22Rv1 (cell line): ENCODE results near the gene CSRP1.

Source experiments
- H3K27ac ChIP-seq: fragments of 450-650 bp; 2 replicates; pipeline ENCODE4 v1.5.1; 2017
- ZFX ChIP-seq: fragments of 450-650 bp; IDR thresholded peaks from 2 replicates; pipeline ENCODE4 v1.6.1; 2017; ENCODE audit warnings: antibody characterized with exemption, borderline replicate concordance
- TF ChIP-seq, protein P1 (sequence below): fragments of 450-650 bp; IDR thresholded peaks from 2 replicates; pipeline ENCODE4 v1.5.1; 2017; ENCODE audit warnings: mild to moderate bottlenecking

CSRP1 gene

GRCh38 chr1:201515895-201516294 is 9.0 kb upstream of the CSRP1 start:
- TF ChIP-seq, protein P1, sequence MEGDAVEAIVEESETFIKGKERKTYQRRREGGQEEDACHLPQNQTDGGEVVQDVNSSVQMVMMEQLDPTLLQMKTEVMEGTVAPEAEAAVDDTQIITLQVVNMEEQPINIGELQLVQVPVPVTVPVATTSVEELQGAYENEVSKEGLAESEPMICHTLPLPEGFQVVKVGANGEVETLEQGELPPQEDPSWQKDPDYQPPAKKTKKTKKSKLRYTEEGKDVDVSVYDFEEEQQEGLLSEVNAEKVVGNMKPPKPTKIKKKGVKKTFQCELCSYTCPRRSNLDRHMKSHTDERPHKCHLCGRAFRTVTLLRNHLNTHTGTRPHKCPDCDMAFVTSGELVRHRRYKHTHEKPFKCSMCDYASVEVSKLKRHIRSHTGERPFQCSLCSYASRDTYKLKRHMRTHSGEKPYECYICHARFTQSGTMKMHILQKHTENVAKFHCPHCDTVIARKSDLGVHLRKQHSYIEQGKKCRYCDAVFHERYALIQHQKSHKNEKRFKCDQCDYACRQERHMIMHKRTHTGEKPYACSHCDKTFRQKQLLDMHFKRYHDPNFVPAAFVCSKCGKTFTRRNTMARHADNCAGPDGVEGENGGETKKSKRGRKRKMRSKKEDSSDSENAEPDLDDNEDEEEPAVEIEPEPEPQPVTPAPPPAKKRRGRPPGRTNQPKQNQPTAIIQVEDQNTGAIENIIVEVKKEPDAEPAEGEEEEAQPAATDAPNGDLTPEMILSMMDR: no peak
- no peak for TF ChIP-seq ZFX
- no peak overlapping the region for H3K27ac ChIP-seq

DNA sequence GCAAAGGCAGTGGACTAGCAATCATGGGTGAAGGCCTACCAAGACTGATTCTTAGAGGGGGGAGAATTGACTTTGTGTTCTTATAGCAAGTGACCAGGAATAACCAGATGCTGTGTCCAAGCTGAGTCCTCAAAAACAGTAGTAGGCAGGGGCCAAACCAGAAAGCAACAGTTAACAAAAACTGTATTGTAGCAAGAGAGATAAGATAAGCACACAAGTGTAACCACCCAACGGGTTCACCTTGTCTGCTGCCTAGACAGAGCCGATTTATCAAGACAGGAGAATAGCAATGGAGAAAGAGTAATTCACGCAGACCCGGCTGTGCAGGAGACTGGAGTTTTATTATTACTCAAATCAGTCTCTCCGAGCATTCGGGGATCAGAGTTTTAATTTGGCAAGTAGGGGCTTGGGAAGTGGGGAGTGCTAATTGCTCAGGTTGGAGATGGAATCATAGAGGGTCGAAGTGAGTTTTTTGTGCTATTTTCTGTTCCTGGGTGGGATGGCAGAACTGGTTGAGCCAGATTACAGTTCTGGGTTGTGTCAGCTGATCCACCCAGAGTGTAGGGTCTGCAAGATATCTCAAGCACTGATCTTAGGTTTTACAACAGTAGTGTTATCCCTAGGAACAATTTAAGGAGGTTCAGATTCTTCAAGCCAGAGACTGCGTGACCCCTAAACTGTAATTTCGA is 8.3 kb upstream of the CSRP1 start:
- TF ChIP-seq, protein P1: no peak
- no peak for TF ChIP-seq ZFX
- no peak overlapping the region for H3K27ac ChIP-seq

DNA sequence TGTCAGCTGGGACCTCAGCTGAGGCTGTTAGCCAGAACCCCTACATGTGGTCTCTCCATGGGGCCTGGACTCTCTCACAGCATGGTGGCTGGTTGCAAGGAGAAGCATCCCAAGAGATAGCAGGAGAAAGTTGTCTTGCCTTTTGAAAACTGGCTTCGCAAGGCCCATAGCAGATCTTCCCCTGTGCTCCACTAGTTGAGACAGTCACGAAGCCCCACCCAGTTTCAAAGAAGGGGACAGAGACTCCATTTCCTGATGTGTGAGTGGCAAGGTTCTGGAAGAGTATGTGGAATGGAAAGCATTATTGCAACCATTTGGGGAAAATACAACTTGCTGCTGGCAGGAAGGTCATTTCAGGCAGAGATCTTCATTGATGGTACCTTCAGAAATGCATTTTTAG is 7.5 kb upstream of the CSRP1 start:
- no peak overlapping the region for H3K27ac ChIP-seq

GRCh38 chr1:201513498-201514243 is 6.7 kb upstream of the CSRP1 start:
- no peak overlapping the region for H3K27ac ChIP-seq
- no peak for TF ChIP-seq ZFX
- TF ChIP-seq, protein P1: no peak

More for the DNA sequence above, 7.5 kb upstream of the CSRP1 start:
- TF ChIP-seq, protein P1: no peak
- no peak for TF ChIP-seq ZFX

- peak overlapping the region; percentile 69 for H3K27ac ChIP-seq
These were observed 5.1 kb upstream of the CSRP1 start for GRCh38 chr1:201511941-201512539.

GRCh38 chr1:201511396-201511940 is 4.5 kb upstream of the CSRP1 start:
- H3K27ac ChIP-seq: peak overlapping the region; percentile 69
- no peak for TF ChIP-seq ZFX
- TF ChIP-seq, protein P1: no peak

More at GRCh38 chr1:201511941-201512539, 5.1 kb upstream of the CSRP1 start:
- no peak for TF ChIP-seq ZFX
- TF ChIP-seq, protein P1: no peak
